ENCODE data around the gene CCDC148.
"Not testable (repeated sequence)": the region's sequence is repeated elsewhere in the genome, so short reads cannot be mapped to it uniquely, and the experiment has no call there.

The CCDC148 gene

DNA sequence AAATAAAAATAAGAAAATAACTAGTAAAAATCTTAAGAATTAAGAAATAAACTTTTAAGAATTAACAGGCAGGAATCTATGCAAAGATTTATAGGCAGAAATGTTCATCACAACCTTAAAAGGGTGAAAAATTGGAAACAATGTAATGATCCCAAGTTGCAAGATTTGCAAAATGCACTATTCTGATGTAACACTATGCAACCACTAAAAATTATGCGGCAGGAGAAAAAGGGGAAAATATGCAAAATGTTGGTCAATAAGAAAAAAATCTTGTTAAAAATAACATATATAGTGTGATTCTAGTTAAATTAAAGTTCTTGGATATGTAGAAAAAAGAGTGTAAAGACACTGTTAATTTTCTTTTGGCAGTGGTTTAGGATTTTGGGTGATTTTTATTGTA, 222.1 kb downstream of the CCDC148 start:
- Histone ChIP-seq H3K4me1 (ENCODE audit: control insufficient read depth in 1 of 2, insufficient read depth in 2 of 2, low read length in 2 of 2) (no peaks in the 10 kb centered on the region), H3K36me3 (ENCODE audit: control insufficient read depth in 1 of 2, insufficient read depth in 2 of 2, low read length in 2 of 2) (no peaks in the 10 kb centered on the region)

DNA sequence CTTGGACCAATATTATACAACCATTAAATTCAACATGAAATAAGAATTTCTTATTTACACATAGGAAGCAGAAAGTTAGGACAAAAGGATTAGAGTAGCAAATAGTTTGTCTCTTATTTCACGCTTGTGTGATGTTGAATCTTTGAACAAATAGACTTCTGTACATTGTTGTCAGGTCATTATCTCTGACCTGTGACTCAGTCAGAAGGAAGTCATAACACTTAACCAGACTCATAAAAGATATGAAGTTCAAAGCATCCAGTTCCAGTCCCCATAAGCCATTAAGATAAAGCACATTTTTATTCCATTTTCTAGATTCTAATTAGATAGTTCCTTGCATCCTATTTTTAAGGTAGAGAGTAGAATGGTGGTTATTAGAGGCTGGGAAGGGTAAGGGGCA, 224.1 kb downstream of the CCDC148 start:
- Histone ChIP-seq H3K4me1 (ENCODE audit: control insufficient read depth in 1 of 2, insufficient read depth in 2 of 2, low read length in 2 of 2) (no peaks in the 10 kb centered on the region), H3K9me3 (ENCODE audit: control insufficient read depth in 1 of 2, low read length in 2 of 2) (no peaks in the 10 kb centered on the region), H3K36me3 (ENCODE audit: control insufficient read depth in 1 of 2, insufficient read depth in 2 of 2, low read length in 2 of 2) (no peaks in the 10 kb centered on the region), H3K27ac (ENCODE audit: low read length) (no peak overlapping the region), H3K27me3 (ENCODE audit: low read depth, low read length) (no peaks in the 10 kb centered on the region), H3K4me3 (ENCODE audit: low read depth in 1 of 2, low read length in 2 of 2) (no peak overlapping the region)

More for the DNA sequence above, 222.1 kb downstream of the CCDC148 start:
- Histone ChIP-seq H3K27me3 (ENCODE audit: low read depth, low read length) (no peaks in the 10 kb centered on the region), H3K9me3 (ENCODE audit: control insufficient read depth in 1 of 2, low read length in 2 of 2) (no peaks in the 10 kb centered on the region), H3K4me3 (ENCODE audit: low read depth in 1 of 2, low read length in 2 of 2) (no peak overlapping the region), H3K27ac (ENCODE audit: low read length) (no peak overlapping the region)

DNA sequence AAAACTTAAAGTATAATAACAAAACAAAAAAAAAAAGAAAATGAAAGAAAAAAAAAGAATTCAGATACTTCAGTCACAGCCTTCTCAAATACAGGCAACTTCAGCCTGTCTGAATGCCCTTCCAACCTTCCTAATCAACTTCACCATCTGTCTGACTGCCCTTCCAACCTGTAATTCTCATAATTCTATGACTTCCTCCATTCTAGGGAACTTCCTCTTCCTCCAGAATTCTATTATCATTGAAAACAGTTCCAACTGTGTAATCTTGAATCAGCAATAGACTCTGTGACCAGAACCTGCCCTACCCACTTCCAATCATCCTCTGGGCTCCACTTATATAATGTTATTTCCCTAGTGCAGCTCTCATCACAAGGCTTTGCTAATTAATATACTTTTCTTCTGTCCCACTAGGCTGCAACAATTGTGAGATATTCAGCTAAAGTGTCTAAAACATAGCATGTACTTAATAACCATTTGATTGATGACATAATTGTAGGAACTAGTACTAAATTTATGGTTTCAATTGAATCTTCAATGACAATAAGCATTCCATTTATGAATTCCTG, 227.5 kb downstream of the CCDC148 start:
- H3K36me3 ChIP-seq (ENCODE audit: control insufficient read depth in 1 of 2, insufficient read depth in 2 of 2, low read length in 2 of 2) = no peaks in the 10 kb centered on the region
- no peaks in the 10 kb centered on the region for H3K9me3 ChIP-seq (ENCODE audit: control insufficient read depth in 1 of 2, low read length in 2 of 2)
- H3K27ac ChIP-seq (ENCODE audit: low read length) = no peak overlapping the region
- H3K27me3 ChIP-seq (ENCODE audit: low read depth, low read length) = no peaks in the 10 kb centered on the region
- no peaks in the 10 kb centered on the region for H3K4me1 ChIP-seq (ENCODE audit: control insufficient read depth in 1 of 2, insufficient read depth in 2 of 2, low read length in 2 of 2)
- no peak overlapping the region for H3K4me3 ChIP-seq (ENCODE audit: low read depth in 1 of 2, low read length in 2 of 2)

DNA sequence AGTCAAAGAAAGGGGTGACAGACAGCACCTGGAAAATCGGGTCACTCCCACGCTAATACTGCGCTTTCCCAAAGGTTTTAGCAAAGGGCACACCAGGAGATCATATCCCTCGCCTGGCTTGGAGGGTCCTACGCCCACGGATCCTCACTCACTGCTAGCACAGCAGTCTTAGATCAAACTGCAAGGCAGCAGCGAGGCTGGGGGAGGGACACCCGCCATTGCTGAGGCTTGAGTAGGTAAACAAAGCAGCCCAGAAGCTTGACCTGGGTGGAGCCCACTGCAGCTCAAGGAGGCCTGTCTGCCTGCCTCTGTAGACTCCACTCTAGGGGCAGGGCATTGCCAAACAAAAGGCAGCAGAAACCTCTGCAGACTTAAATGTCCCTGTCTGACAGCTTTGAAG, 233.5 kb downstream of the CCDC148 start:
- not testable (repeated sequence) for H3K27me3 ChIP-seq (ENCODE audit: low read depth, low read length); H3K4me1 ChIP-seq (ENCODE audit: control insufficient read depth in 1 of 2, insufficient read depth in 2 of 2, low read length in 2 of 2); H3K27ac ChIP-seq (ENCODE audit: low read length); H3K4me3 ChIP-seq (ENCODE audit: low read depth in 1 of 2, low read length in 2 of 2); H3K9me3 ChIP-seq (ENCODE audit: control insufficient read depth in 1 of 2, low read length in 2 of 2); H3K36me3 ChIP-seq (ENCODE audit: control insufficient read depth in 1 of 2, insufficient read depth in 2 of 2, low read length in 2 of 2)

DNA sequence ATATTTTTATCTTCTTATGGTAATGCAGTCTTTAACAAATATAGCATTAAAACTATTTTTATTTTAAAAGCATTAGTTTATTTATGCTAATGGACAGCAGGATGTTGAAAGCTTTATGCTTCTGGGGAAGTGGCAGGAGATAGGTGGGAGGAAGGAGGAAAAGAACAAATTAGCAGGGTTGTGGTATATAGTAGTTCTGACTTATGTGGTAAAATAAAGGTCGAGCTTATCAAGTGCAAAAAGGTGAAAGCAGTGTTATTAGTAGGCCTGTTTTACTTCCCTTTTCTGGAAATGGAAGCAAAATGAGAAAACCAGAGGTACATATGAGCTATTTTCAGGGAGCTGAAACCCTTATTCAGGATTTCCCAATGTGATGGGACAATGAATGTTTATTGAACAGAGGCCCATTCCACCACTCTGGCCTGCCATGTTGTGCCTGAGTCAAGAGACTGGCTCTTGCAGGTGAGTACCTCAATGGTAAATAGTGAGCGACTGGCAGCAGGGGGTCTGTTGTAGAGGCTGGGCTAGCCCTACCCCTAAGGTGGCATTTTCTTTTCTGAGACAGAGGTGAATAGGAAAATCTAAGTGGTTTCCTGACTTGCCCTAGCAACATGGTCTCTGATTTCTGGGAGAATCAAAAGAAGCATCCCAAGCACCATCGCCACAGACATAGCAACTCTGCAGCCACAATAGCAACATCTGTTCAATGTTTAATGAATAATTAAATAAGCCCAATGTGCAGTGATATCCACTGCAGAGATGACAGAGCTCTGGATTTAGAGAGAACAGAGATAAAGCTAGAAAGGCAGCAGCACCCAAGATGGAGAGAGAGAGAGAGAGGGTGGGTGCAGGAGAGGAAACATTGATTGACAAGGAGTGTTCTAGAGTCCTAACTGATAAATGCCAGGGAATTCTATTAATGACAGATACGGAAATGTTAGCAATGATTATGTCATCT, 235.2 kb downstream of the CCDC148 start:
- no peaks in the 10 kb centered on the region for H3K27me3 ChIP-seq (ENCODE audit: low read depth, low read length)
- no peaks in the 10 kb centered on the region for H3K4me1 ChIP-seq (ENCODE audit: control insufficient read depth in 1 of 2, insufficient read depth in 2 of 2, low read length in 2 of 2)
- H3K36me3 ChIP-seq (ENCODE audit: control insufficient read depth in 1 of 2, insufficient read depth in 2 of 2, low read length in 2 of 2) = no peaks in the 10 kb centered on the region
- peaks cover 0 to 3% of the 10 kb centered on the region in 2 donors for H3K9me3 ChIP-seq (ENCODE audit: control insufficient read depth in 1 of 2, low read length in 2 of 2)
- H3K4me3 ChIP-seq (ENCODE audit: low read depth in 1 of 2, low read length in 2 of 2) = no peak overlapping the region
- H3K27ac ChIP-seq (ENCODE audit: low read length) = no peak overlapping the region

DNA sequence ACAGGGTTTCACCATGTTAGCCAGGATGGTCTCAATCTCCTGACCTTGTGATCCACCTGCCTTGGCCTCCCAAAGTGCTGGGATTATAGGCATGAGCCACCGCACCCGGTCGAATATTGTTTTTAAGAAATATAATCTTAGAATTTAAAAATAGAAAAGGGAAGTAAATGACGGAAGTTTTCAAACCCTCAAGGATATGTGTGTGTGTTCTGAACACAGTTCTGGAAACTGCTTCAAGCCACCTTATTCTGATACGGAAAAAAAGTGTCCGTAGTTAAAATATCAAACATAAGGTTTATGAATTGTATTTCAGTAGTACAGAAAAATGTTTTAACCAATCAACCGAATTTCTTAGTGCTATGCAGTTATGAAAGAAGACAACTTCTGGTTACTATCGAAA, 239.0 kb downstream of the CCDC148 start:
- Histone ChIP-seq H3K27me3 (ENCODE audit: low read depth, low read length) (no peaks in the 10 kb centered on the region), H3K27ac (ENCODE audit: low read length) (no peak overlapping the region), H3K4me3 (ENCODE audit: low read depth in 1 of 2, low read length in 2 of 2) (no peak overlapping the region), H3K36me3 (ENCODE audit: control insufficient read depth in 1 of 2, insufficient read depth in 2 of 2, low read length in 2 of 2) (no peaks in the 10 kb centered on the region), H3K4me1 (ENCODE audit: control insufficient read depth in 1 of 2, insufficient read depth in 2 of 2, low read length in 2 of 2) (no peaks in the 10 kb centered on the region), H3K9me3 (ENCODE audit: control insufficient read depth in 1 of 2, low read length in 2 of 2) (peaks cover 0 to 3% of the 10 kb centered on the region in 2 donors)

DNA sequence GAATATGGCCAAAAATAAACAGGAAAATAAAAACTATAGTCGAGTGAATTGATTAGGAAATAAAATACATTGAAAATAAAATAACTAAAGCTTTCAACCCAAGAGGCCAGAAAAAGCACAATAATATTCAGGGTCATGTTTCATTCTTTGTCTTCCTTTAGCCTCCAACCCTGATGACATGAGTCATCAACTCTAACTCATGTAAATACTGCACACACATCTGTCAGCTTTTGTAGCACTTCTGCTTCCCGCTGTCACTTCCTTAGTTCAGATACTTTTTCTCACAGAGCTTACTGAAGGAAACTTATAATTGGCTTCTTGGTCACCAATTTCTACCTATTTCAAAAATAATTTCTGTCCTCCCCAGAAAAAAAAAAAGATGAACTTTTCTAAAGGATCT, 242.1 kb downstream of the CCDC148 start:
- Histone ChIP-seq H3K4me3 (ENCODE audit: low read depth in 1 of 2, low read length in 2 of 2) (no peak overlapping the region), H3K27me3 (ENCODE audit: low read depth, low read length) (no peaks in the 10 kb centered on the region), H3K9me3 (ENCODE audit: control insufficient read depth in 1 of 2, low read length in 2 of 2) (peaks cover 0 to 2% of the 10 kb centered on the region in 2 donors), H3K27ac (ENCODE audit: low read length) (no peak overlapping the region), H3K36me3 (ENCODE audit: control insufficient read depth in 1 of 2, insufficient read depth in 2 of 2, low read length in 2 of 2) (no peaks in the 10 kb centered on the region), H3K4me1 (ENCODE audit: control insufficient read depth in 1 of 2, insufficient read depth in 2 of 2, low read length in 2 of 2) (no peaks in the 10 kb centered on the region)

DNA sequence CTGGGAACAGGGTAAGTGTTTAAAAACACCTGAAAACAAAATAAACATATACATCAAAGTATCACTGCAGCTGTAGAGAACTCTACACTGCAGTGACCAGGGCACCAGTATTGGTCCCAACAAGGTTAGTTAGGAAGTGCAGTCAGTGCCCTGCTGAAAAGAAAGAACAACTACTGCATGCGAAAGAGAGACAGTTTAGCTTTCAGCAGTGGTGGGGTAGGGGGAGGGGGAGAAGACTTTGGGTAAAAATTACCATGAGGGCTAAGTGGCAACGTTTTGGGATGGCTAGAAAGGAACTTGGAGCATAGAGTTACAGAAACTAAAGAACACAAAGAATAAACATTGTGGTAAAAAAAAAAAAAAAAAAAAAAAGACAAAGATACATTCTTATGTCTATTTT, 242.8 kb downstream of the CCDC148 start:
- no peaks in the 10 kb centered on the region for H3K4me1 ChIP-seq (ENCODE audit: control insufficient read depth in 1 of 2, insufficient read depth in 2 of 2, low read length in 2 of 2)
- no peaks in the 10 kb centered on the region for H3K9me3 ChIP-seq (ENCODE audit: control insufficient read depth in 1 of 2, low read length in 2 of 2)
- no peak overlapping the region for H3K4me3 ChIP-seq (ENCODE audit: low read depth in 1 of 2, low read length in 2 of 2)
- no peak overlapping the region for H3K27ac ChIP-seq (ENCODE audit: low read length)
- H3K27me3 ChIP-seq (ENCODE audit: low read depth, low read length) = no peaks in the 10 kb centered on the region
- no peaks in the 10 kb centered on the region for H3K36me3 ChIP-seq (ENCODE audit: control insufficient read depth in 1 of 2, insufficient read depth in 2 of 2, low read length in 2 of 2)

DNA sequence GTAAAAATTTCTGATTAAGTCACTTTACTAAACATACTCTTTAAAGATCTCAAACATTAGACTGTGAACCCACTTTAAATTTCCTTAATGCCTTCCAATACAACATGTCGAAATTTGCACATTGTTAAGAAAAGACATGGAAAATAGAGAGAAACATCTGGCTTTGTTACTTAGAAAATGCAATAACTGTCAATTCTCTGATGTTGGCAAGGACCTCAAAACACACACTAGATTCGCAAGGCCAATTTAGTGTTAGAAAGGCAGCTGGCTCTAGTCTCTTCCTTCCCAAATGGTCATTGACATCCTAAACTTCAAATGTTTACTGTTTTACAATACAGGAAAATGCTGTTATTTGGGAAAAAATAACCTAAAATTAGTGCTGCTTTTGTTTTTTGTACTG, 244.3 kb downstream of the CCDC148 start:
- no peaks in the 10 kb centered on the region for H3K4me1 ChIP-seq (ENCODE audit: control insufficient read depth in 1 of 2, insufficient read depth in 2 of 2, low read length in 2 of 2)
- no peak overlapping the region for H3K27ac ChIP-seq (ENCODE audit: low read length)
- no peaks in the 10 kb centered on the region for H3K9me3 ChIP-seq (ENCODE audit: control insufficient read depth in 1 of 2, low read length in 2 of 2)
- no peaks in the 10 kb centered on the region for H3K27me3 ChIP-seq (ENCODE audit: low read depth, low read length)
- no peak overlapping the region for H3K4me3 ChIP-seq (ENCODE audit: low read depth in 1 of 2, low read length in 2 of 2)
- H3K36me3 ChIP-seq (ENCODE audit: control insufficient read depth in 1 of 2, insufficient read depth in 2 of 2, low read length in 2 of 2) = no peaks in the 10 kb centered on the region

DNA sequence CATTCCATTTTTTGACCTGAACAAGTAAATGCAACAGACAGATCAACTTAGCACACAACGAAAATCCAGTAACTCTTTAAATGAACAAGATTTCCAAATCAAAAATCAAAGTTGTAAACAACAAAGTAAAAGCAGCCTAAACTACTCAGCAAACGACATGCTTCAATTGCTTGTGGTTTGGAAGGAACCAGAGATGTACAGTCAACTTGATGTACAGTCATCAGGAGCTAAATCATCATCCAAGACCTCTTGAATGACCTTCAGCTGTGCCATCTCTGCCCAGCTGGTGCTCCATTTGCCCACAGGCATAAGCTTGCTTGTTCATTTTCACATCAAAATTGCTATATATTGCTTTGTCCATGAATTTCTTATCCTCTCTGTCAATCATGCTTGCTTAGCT, 245.1 kb downstream of the CCDC148 start:
- Histone ChIP-seq H3K27me3 (ENCODE audit: low read depth, low read length) (no peaks in the 10 kb centered on the region), H3K9me3 (ENCODE audit: control insufficient read depth in 1 of 2, low read length in 2 of 2) (no peaks in the 10 kb centered on the region), H3K27ac (ENCODE audit: low read length) (no peak overlapping the region), H3K36me3 (ENCODE audit: control insufficient read depth in 1 of 2, insufficient read depth in 2 of 2, low read length in 2 of 2) (no peaks in the 10 kb centered on the region), H3K4me1 (ENCODE audit: control insufficient read depth in 1 of 2, insufficient read depth in 2 of 2, low read length in 2 of 2) (no peaks in the 10 kb centered on the region), H3K4me3 (ENCODE audit: low read depth in 1 of 2, low read length in 2 of 2) (no peak overlapping the region)

DNA sequence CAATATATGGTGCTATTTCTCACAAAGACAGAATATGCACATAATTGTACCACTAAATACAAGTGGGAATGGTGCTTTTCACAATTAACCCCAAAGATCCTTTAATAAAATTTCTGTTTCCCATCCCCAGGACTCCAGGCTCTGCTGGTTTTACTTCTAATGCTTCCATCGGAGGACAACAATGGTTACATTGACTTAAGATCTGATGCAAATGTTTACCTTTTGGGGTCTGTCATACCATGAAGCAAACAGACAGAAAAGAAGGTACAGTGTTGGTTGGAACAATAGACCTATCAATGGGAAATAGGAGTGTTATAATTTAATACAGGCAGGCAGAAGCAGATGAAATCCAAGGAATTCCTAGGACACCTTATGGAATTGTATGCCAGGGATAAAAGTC, 249.2 kb downstream of the CCDC148 start:
- Histone ChIP-seq H3K4me1 (ENCODE audit: control insufficient read depth in 1 of 2, insufficient read depth in 2 of 2, low read length in 2 of 2) (no peaks in the 10 kb centered on the region), H3K9me3 (ENCODE audit: control insufficient read depth in 1 of 2, low read length in 2 of 2) (no peaks in the 10 kb centered on the region), H3K27ac (ENCODE audit: low read length) (no peak overlapping the region), H3K36me3 (ENCODE audit: control insufficient read depth in 1 of 2, insufficient read depth in 2 of 2, low read length in 2 of 2) (no peaks in the 10 kb centered on the region), H3K27me3 (ENCODE audit: low read depth, low read length) (no peaks in the 10 kb centered on the region), H3K4me3 (ENCODE audit: low read depth in 1 of 2, low read length in 2 of 2) (no peak overlapping the region)
